GM12878 (cell line): ENCODE results near the gene SLC25A45. TPM values are rescaled to one million over a fixed set of nuclear protein-coding genes. Genes with fewer than 3 reads are reported as not detected.

ENCODE experiments used
- ATAC-seq: fragments of 200-7000 bp; cut with Tn5 transposase; 3 replicates; pipeline ENCODE4 v1.9.1; 2020; ENCODE audit warnings: mild to moderate bottlenecking, moderate library complexity
- BruUV-seq: library from RNA; stranded (reverse); fragments of 400-500 nt; replicated peaks from 2 replicates; lab custom pipeline; 2021; lab: Mats Ljungman, UMichigan
- CTCF ChIA-PET: fragments of 300-600 bp; sonication (Branson Sonifier 250); formaldehyde crosslinking; extraction: SDS; loops from one replicate; lab custom pipeline; 2021; ENCODE audit warnings: inconsistent platforms; lab: Yijun Ruan, JAX
- POLR2A ChIA-PET: fragments of 350-600 bp; formaldehyde crosslinking; extraction: SDS; loops from one replicate; lab custom pipeline; 2021; ENCODE audit warnings: inconsistent platforms; lab: Charles Lee
- RAD21 ChIA-PET: fragments of 300-600 bp; sonication (Branson Sonifier 250); formaldehyde crosslinking; loops from one replicate; lab custom pipeline; 2023; ENCODE audit warnings: antibody characterized with exemption; ENCODE audit not compliant: unreplicated experiment; lab: Charles Lee
- SMC1A ChIA-PET: fragments of 300-600 bp; sonication (Branson Sonifier 250); formaldehyde crosslinking; loops from one replicate; lab custom pipeline; 2023; ENCODE audit not compliant: unreplicated experiment, uncharacterized antibody; lab: Charles Lee
- DNase-seq: peaks from one replicate; pipeline ENCODE4 v3.0.0-alpha.2; 2011; ENCODE audit warnings: low read depth, low spot score
- FAIRE-seq: peaks from 3 replicates; lab custom pipeline; 2011; peaks lifted over from hg19 to GRCh38; lab: Jason Lieb, UNC
- H2AFZ ChIP-seq: 2 replicates; pipeline ENCODE4 v1.6.0; 2011; ENCODE audit warnings: low read depth, low read length, control low read depth; ENCODE audit not compliant: control insufficient read depth
- H3K27ac ChIP-seq: 2 replicates; pipeline ENCODE4 v1.5.1; 2011; ENCODE audit warnings: control low read depth; ENCODE audit not compliant: control insufficient read depth, insufficient read depth
- H3K27me3 ChIP-seq, 2 experiments: replicated peaks in 1 of 2; 2 replicates each; pipeline versions ENCODE4 v1.6.0 to v1.6.1; 2011; ENCODE audit warnings: low read length in 1 of 2; ENCODE audit not compliant: control insufficient read depth in 2 of 2, insufficient read depth in 2 of 2
- H3K36me3 ChIP-seq, 2 experiments: 2 replicates each; pipeline ENCODE4 v1.5.1; 2011; ENCODE audit warnings: low read length in 1 of 2; ENCODE audit not compliant: control insufficient read depth in 2 of 2, insufficient read depth in 2 of 2
- H3K4me1 ChIP-seq: 2 replicates; pipeline ENCODE4 v1.6.1; 2011; ENCODE audit warnings: mild to moderate bottlenecking, low read length, moderate library complexity, mixed read lengths; ENCODE audit not compliant: control insufficient read depth, insufficient read depth
- H3K4me2 ChIP-seq: 2 replicates; pipeline ENCODE4 v1.6.0; 2011; ENCODE audit warnings: control low read depth; ENCODE audit not compliant: control insufficient read depth, insufficient read depth
- H3K4me3 ChIP-seq: fragments of 200-600 bp; sonication (generic); 2 replicates; pipeline ENCODE4 v1.5.1; 2016
- H3K79me2 ChIP-seq: 2 replicates; pipeline ENCODE4 v1.6.0; 2011; ENCODE audit warnings: low read length; ENCODE audit not compliant: control insufficient read depth, insufficient read depth
- H3K9ac ChIP-seq: 2 replicates; pipeline ENCODE4 v1.8.0; 2011; ENCODE audit warnings: low read length, control low read depth, mixed read lengths; ENCODE audit not compliant: control insufficient read depth, insufficient read depth
- H3K9me3 ChIP-seq: replicated peaks from 3 replicates; pipeline ENCODE4 v1.5.1; 2011; ENCODE audit warnings: mild to moderate bottlenecking, low read length; ENCODE audit not compliant: control insufficient read depth, insufficient read depth
- H4K20me1 ChIP-seq: 2 replicates; pipeline ENCODE4 v1.6.0; 2011; ENCODE audit not compliant: control insufficient read depth, insufficient read depth
- EED ChIP-seq: sonication (generic); IDR thresholded peaks from 2 replicates; pipeline ENCODE4 v1.6.1; 2016; ENCODE audit warnings: antibody characterized with exemption, low read depth
- KLF5 ChIP-seq: fragments of 450-650 bp; IDR thresholded peaks from 2 replicates; pipeline ENCODE4 v1.6.1; 2014; ENCODE audit warnings: mild to moderate bottlenecking; ENCODE audit not compliant: partially characterized antibody
- RUNX3 ChIP-seq: IDR thresholded peaks from 2 replicates; pipeline ENCODE4 v1.6.1; 2012; ENCODE audit warnings: low read length, inconsistent platforms
- SUPT20H ChIP-seq: IDR thresholded peaks from 2 replicates; pipeline ENCODE4 v1.6.1; 2011; ENCODE audit warnings: low read depth, mild to moderate bottlenecking, low read length, moderate library complexity, borderline replicate concordance; ENCODE audit not compliant: control insufficient read depth
- ZBTB4 ChIP-seq: fragments of 450-650 bp; formaldehyde crosslinking; IDR thresholded peaks from 2 replicates; pipeline ENCODE4 v1.4.0; 2022; ENCODE audit warnings: mild to moderate bottlenecking, moderate library complexity
- ZBTB40 ChIP-seq: fragments of 450-650 bp; IDR thresholded peaks from 2 replicates; pipeline ENCODE4 v1.6.1; 2016; ENCODE audit warnings: mild to moderate bottlenecking, moderate library complexity, borderline replicate concordance
- WGBS: methylation state at CpG from one replicate; pipeline ENCODE4 v1.1.6; 2016; ENCODE audit warnings: low lambda C conversion rate; ENCODE audit not compliant: insufficient replicate concordance, insufficient coverage; ENCODE audit errors: missing lambda C conversion rate; 5-methylcytosine and 5-hydroxymethylcytosine counted together
- in situ Hi-C: fragments of 300-500 bp; cut with MboI; formaldehyde crosslinking; loops from 9 replicates; pipeline ENCODE4 v1.14.3; 2018; ENCODE audit warnings: mixed read lengths
- intact Hi-C: fragments of 100-400 bp; cut with micrococcal nuclease; formaldehyde crosslinking; loops from one replicate; pipeline ENCODE4 v1.14.2; 2022; ENCODE audit not compliant: unreplicated experiment
- polyA plus RNA-seq, 11 experiments: library from polyadenylated mRNA; depleted of rRNA in 4 of 11; unstranded in 6 of 11; stranded (reverse) in 5 of 11; fragments of >200 nt; fragmentation: Nextera tagmentation in 4 of 11; fragmentation: Illumina TruSeq in 1 of 11; extraction: Ambion mirVana in 4 of 11; extraction: Trizol in 1 of 11; gene quantifications; 1 replicate in 1 of 11; 2 replicates in 10 of 11; pipeline versions ENCODE4 v1.2.1 to v1.2.3, GENCODE V29; 2011 to 2016; ENCODE audit warnings: inconsistent platforms in 2 of 11, missing spikeins in 2 of 11, low read depth in 1 of 11
- total RNA-seq, 4 experiments: library from RNA; depleted of rRNA in 3 of 4; stranded (reverse); fragments of >200 nt in 3 of 4; fragmentation: Illumina TruSeq in 1 of 4; extraction: Trizol in 1 of 4; gene quantifications; 2 replicates each; pipeline versions ENCODE4 v1.2.1 to v1.2.3, GENCODE V29; 2013 to 2021
- TF ChIP-seq, protein P1 (sequence below): fragments of 150-350 bp; IDR thresholded peaks from 2 replicates; pipeline ENCODE4 v1.6.1; 2016; ENCODE audit warnings: low read depth, low read length
- TF ChIP-seq, protein P2 (sequence below): IDR thresholded peaks from 2 replicates; pipeline ENCODE4 v1.6.1; 2012; ENCODE audit warnings: low read depth, low read length, improper control_type of control experiment
- TF ChIP-seq, protein P3 (sequence below): fragments of 150-350 bp; IDR thresholded peaks from 2 replicates; pipeline ENCODE4 v1.6.1; 2014; ENCODE audit warnings: mild to moderate bottlenecking, low read depth, low read length

SLC25A45 gene
- total and polyA plus RNA-seq, 10 of the 15 experiments (the other 5 are each of a cell fraction or from before 2014, with no cell fraction given) = 4.1 to 35.2 (median 20.3) TPM

DNA sequence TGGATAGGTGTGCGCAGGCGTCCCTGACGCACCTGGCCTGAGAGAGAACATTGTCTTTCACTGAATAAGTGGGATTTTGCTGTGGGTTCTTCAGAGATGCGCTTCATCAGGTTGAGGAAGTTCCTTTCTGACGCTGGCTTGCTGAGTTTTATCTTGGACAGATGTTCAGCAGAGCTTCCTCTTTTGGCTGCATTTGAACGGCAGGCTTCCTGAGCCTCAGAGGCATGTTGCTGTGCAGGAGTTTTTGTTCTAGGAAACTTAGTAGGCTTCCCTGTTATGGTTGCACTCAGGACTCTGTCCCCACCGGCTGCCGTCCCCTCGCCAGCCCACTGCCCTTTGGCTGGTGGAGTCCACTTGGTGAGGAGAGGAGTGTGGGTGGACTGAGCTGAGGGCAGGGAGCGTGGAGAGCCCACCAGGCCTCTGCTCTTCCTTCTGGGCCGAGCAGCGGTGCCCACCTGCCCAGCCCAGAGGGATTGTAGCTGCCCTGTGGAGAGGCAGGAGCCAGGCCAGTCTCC is 21.2 kb upstream of the SLC25A45 start:
- H3K4me3 ChIP-seq = no peak overlapping the region
- WGBS = 1% methylated on average over 12 of the region's 12 CpGs
- in situ Hi-C loops = no loop called here
- TF ChIP-seq ZBTB40 (no peak), EED (peak; percentile 65; the same call in 1 of the 2 replicates), KLF5 (no peak), SUPT20H (no peak), RUNX3 (peak; percentile 45; the same call in 1 of the 2 replicates), ZBTB4 (CRISPR knock-in tag) (no peak)
- TF ChIP-seq, protein P1, sequence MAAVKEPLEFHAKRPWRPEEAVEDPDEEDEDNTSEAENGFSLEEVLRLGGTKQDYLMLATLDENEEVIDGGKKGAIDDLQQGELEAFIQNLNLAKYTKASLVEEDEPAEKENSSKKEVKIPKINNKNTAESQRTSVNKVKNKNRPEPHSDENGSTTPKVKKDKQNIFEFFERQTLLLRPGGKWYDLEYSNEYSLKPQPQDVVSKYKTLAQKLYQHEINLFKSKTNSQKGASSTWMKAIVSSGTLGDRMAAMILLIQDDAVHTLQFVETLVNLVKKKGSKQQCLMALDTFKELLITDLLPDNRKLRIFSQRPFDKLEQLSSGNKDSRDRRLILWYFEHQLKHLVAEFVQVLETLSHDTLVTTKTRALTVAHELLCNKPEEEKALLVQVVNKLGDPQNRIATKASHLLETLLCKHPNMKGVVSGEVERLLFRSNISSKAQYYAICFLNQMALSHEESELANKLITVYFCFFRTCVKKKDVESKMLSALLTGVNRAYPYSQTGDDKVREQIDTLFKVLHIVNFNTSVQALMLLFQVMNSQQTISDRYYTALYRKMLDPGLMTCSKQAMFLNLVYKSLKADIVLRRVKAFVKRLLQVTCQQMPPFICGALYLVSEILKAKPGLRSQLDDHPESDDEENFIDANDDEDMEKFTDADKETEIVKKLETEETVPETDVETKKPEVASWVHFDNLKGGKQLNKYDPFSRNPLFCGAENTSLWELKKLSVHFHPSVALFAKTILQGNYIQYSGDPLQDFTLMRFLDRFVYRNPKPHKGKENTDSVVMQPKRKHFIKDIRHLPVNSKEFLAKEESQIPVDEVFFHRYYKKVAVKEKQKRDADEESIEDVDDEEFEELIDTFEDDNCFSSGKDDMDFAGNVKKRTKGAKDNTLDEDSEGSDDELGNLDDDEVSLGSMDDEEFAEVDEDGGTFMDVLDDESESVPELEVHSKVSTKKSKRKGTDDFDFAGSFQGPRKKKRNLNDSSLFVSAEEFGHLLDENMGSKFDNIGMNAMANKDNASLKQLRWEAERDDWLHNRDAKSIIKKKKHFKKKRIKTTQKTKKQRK = no peak
- TF ChIP-seq, protein P2, sequence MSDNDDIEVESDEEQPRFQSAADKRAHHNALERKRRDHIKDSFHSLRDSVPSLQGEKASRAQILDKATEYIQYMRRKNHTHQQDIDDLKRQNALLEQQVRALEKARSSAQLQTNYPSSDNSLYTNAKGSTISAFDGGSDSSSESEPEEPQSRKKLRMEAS = no peak
- TF ChIP-seq, protein P3, sequence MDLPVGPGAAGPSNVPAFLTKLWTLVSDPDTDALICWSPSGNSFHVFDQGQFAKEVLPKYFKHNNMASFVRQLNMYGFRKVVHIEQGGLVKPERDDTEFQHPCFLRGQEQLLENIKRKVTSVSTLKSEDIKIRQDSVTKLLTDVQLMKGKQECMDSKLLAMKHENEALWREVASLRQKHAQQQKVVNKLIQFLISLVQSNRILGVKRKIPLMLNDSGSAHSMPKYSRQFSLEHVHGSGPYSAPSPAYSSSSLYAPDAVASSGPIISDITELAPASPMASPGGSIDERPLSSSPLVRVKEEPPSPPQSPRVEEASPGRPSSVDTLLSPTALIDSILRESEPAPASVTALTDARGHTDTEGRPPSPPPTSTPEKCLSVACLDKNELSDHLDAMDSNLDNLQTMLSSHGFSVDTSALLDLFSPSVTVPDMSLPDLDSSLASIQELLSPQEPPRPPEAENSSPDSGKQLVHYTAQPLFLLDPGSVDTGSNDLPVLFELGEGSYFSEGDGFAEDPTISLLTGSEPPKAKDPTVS = no peak

More for the DNA sequence above, 21.2 kb upstream of the SLC25A45 start:
- H3K4me2 ChIP-seq = peak overlapping the region; percentile 28
- DNase-seq (no peak), ATAC-seq (peak; percentile 72), FAIRE-seq (peak; percentile 92)
- ChIA-PET CTCF (interaction anchor here (0.5 to 2.9 kb wide), 9 partner anchors 12 to 137 kb away, joined by 3 to 13 read pairs (median 4); no protein-coding TSS in a partner anchor), RAD21 (interaction anchor here (0.9 to 1.5 kb wide), 10 partner anchors 12 to 107 kb away, joined by 3 to 6 read pairs (median 3); no protein-coding TSS in a partner anchor), SMC1A (interaction anchor here (1.0 to 1.9 kb wide), 6 partner anchors 12 to 42 kb away, joined by 3 to 7 read pairs (median 3); no protein-coding TSS in a partner anchor), POLR2A (interaction anchor here (0.5 to 2.8 kb wide), 9 partner anchors 9 to 101 kb away, joined by 3 to 10 read pairs (median 3); no protein-coding TSS in a partner anchor)
- no peaks in the 10 kb centered on the region for H3K27me3 ChIP-seq
- H3K27ac ChIP-seq = peak overlapping the region; percentile 91
- peaks cover 20% of the 10 kb centered on the region for H3K4me1 ChIP-seq
- intact Hi-C loops = no loop called here
- peak overlapping the region; percentile 41 for H3K9ac ChIP-seq
- no peaks in the 10 kb centered on the region; the same call in 1 of the 2 replicates for H3K79me2 ChIP-seq
- H3K9me3 ChIP-seq = no peaks in the 10 kb centered on the region
- H4K20me1 ChIP-seq = no peaks in the 10 kb centered on the region
- no peak overlapping the region for H2AFZ ChIP-seq
- H3K36me3 ChIP-seq = peaks cover 22 to 23% of the 10 kb centered on the region in 2 experiments
- no TSS peak for BruUV-seq
